Osteocyte (in vitro differentiated cells): ENCODE results near the gene PHACTR1. TPM values are rescaled to one million over a fixed set of nuclear protein-coding genes. Genes with fewer than 3 reads are reported as not detected.

Experiments used
- DNase-seq: peaks from one replicate; pipeline ENCODE4 v3.0.0; 2021; ENCODE audit warnings: mixed read lengths; ENCODE audit not compliant: unreplicated experiment; ENCODE audit errors: extremely low spot score
- H3K27ac Mint-ChIP-seq: one replicate; pipeline ENCODE4 v1.8.0; 2021; ENCODE audit warnings: mild to moderate bottlenecking, mixed read lengths; ENCODE audit not compliant: unreplicated experiment
- H3K27me3 Mint-ChIP-seq: one replicate; pipeline ENCODE4 v1.8.0; 2021; ENCODE audit warnings: mixed read lengths; ENCODE audit not compliant: unreplicated experiment
- H3K36me3 Mint-ChIP-seq: one replicate; pipeline ENCODE4 v1.8.0; 2021; ENCODE audit warnings: mixed read lengths; ENCODE audit not compliant: unreplicated experiment
- H3K4me1 Mint-ChIP-seq: one replicate; pipeline ENCODE4 v1.8.0; 2021; ENCODE audit warnings: mixed read lengths; ENCODE audit not compliant: unreplicated experiment
- H3K4me3 Mint-ChIP-seq: one replicate; pipeline ENCODE4 v1.8.0; 2021; ENCODE audit warnings: mild to moderate bottlenecking, moderate library complexity, mixed read lengths; ENCODE audit not compliant: unreplicated experiment
- H3K9me3 Mint-ChIP-seq: one replicate; pipeline ENCODE4 v1.8.0; 2021; ENCODE audit warnings: mixed read lengths; ENCODE audit not compliant: unreplicated experiment
- total RNA-seq: library from RNA; stranded (reverse); gene quantifications from 2 replicates; pipeline ENCODE4 v1.2.1, GENCODE V29; 2021
- TF ChIP-seq, protein P1 (sequence below): fragments of 200-600 bp; sonication (generic); IDR thresholded peaks from 2 replicates; pipeline ENCODE4 v1.5.0; 2021; ENCODE audit warnings: antibody characterized with exemption, mild to moderate bottlenecking, moderate library complexity

PHACTR1 gene
- total RNA-seq, 1 donor from 2014 or later: 1.0 TPM

DNA sequence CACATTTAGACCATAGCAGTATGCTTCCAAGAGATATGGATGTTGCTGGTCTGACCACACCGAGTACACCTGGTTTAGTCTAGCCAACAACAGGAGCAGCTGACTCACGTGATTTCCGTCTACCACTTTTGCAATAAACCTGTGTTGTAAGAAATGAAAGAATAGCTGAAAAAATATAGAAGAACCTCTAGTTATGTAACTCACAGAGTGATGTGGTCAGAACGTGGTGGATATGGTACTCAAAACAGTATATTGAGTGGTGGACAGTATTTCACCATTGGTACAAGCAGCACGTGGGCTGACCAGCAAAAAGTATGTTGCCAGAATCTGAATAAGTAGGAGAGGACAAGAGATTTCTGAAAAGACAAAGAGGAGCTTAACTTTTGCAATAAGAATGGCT is 384.8 kb downstream of the PHACTR1 start:
- Mint-ChIP-seq H3K4me3 (no peak overlapping the region), H3K9me3 (no peaks in the 10 kb centered on the region), H3K4me1 (no peaks in the 10 kb centered on the region), H3K27me3 (peaks cover 2% of the 10 kb centered on the region), H3K27ac (no peak overlapping the region), H3K36me3 (no peaks in the 10 kb centered on the region)
- TF ChIP-seq, protein P1, sequence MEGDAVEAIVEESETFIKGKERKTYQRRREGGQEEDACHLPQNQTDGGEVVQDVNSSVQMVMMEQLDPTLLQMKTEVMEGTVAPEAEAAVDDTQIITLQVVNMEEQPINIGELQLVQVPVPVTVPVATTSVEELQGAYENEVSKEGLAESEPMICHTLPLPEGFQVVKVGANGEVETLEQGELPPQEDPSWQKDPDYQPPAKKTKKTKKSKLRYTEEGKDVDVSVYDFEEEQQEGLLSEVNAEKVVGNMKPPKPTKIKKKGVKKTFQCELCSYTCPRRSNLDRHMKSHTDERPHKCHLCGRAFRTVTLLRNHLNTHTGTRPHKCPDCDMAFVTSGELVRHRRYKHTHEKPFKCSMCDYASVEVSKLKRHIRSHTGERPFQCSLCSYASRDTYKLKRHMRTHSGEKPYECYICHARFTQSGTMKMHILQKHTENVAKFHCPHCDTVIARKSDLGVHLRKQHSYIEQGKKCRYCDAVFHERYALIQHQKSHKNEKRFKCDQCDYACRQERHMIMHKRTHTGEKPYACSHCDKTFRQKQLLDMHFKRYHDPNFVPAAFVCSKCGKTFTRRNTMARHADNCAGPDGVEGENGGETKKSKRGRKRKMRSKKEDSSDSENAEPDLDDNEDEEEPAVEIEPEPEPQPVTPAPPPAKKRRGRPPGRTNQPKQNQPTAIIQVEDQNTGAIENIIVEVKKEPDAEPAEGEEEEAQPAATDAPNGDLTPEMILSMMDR: no peak
- DNase-seq: no peak

DNA sequence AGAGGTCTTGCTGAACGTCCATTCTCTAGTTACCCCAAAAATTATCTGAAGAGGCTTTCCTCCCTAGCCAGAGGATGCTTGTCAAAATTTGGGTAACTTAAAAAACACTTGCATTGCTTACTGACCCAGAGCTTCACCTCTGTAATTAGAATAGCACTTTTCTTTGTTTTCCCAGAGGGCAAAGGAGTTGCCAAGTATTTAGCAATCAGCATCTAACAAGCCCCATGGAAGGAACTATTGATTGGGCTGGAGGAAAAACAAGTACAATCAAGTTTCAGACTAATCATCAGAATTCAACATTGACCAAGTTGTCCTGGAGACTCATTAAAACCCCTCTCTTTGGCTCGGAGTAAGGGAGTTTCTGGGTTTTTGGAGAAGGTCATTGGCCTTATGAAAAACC is 385.4 kb downstream of the PHACTR1 start:
- H3K27ac Mint-ChIP-seq: no peak overlapping the region
- TF ChIP-seq, protein P1: no peak
- no peak overlapping the region for H3K4me3 Mint-ChIP-seq
- peaks cover 2% of the 10 kb centered on the region for H3K27me3 Mint-ChIP-seq
- no peaks in the 10 kb centered on the region for H3K9me3 Mint-ChIP-seq
- no peaks in the 10 kb centered on the region for H3K4me1 Mint-ChIP-seq
- no peaks in the 10 kb centered on the region for H3K36me3 Mint-ChIP-seq
- no peak for DNase-seq

DNA sequence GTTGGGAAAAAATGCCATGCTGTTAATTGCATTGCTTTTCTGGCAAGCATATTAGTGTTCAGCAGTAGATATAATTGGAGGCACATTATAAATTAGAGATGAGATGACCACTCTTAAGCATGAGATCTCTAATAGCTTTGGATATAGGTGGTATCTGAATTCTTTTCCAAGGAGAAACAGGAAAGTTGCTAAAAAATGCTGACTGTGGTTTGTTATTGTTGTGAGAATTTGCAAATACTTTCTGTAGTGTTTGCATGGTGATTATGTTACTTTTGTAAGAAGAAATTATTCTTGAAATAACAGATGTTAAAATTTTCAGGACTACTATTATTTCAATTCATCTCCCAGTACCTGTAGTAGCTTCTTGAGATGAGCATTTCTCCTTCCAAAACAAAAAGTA is 386.6 kb downstream of the PHACTR1 start:
- Mint-ChIP-seq H3K36me3 (no peaks in the 10 kb centered on the region), H3K9me3 (no peaks in the 10 kb centered on the region), H3K27me3 (peaks cover 2% of the 10 kb centered on the region), H3K27ac (no peak overlapping the region), H3K4me1 (no peaks in the 10 kb centered on the region), H3K4me3 (no peak overlapping the region)
- DNase-seq: no peak
- TF ChIP-seq, protein P1: no peak

DNA sequence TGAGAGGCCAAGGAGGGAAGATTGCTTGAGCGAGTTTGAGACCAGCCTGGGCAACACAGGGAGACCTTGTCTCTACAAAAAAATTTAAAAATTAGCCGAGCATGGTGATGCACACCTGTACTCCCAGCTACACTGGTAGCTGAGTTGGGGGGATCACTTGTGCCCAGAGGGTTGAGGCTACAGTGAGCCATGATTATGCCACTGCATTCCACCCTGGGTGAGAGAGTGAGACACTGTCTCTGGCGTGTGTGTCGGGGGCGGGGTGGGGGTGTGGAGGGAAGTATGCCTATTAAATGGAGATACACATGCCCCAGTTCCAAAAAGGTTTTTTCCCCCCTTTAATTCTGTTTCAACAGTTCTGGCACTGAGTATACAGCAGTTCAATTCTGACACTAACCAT is 388.6 kb downstream of the PHACTR1 start:
- no peak for DNase-seq
- TF ChIP-seq, protein P1: no peak
- no peak overlapping the region for H3K27ac Mint-ChIP-seq

DNA sequence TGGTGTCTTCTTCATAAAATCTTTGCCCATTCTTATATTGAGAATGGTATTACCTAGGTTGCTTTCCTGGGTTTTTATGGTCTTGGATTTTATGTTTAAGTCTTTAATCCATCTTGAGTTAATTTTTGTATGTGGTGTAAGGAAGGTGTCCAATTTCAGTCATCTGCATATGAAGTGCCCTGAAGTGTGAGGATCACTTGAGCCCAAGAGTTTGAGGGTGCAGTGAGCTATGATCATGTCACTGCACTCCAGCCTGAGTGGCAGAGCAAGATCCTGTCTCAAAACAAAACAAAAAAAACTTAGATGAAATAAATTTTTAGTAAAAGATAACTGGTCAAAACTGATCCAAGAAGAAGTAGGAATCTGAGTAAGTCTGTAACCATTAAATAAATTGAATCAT is 396.4 kb downstream of the PHACTR1 start:
- Mint-ChIP-seq H3K27ac (no peak overlapping the region), H3K27me3 (peaks cover 15% of the 10 kb centered on the region), H3K4me3 (no peak overlapping the region), H3K9me3 (peaks cover 18% of the 10 kb centered on the region), H3K36me3 (no peaks in the 10 kb centered on the region), H3K4me1 (no peaks in the 10 kb centered on the region)
- no peak for DNase-seq
- TF ChIP-seq, protein P1: no peak

More for the DNA sequence above, 388.6 kb downstream of the PHACTR1 start:
- Mint-ChIP-seq H3K27me3 (peaks cover 10% of the 10 kb centered on the region), H3K36me3 (no peaks in the 10 kb centered on the region), H3K9me3 (peaks cover 5% of the 10 kb centered on the region), H3K4me1 (no peaks in the 10 kb centered on the region), H3K4me3 (no peak overlapping the region)
